Liver (tissue), 9 donors: ENCODE measurements around the gene FNBP1. TPM values are rescaled to one million over a fixed set of nuclear protein-coding genes. Genes with fewer than 3 reads are reported as not detected.
A peak's percentile ranks its signal among the peaks of the same experiment; 100 is the strongest.

Source experiments
- DNase-seq: peaks from one replicate; pipeline ENCODE4 v3.0.0-alpha.2; 2017; ENCODE audit warnings: low spot score
- H3K27ac ChIP-seq, 2 donors: one replicate each; pipeline ENCODE4 v1.7.0; 2013; ENCODE audit warnings: inconsistent platforms in 2 of 2, low read length in 2 of 2, control low read depth in 1 of 2, low read depth in 1 of 2, mild to moderate bottlenecking in 1 of 2
- H3K27me3 ChIP-seq, 4 donors: one replicate each; pipeline versions ENCODE4 v1.6.1 to v1.7.0; 2013; ENCODE audit warnings: low read length in 3 of 4, inconsistent platforms in 1 of 4, mild to moderate bottlenecking in 1 of 4, moderate library complexity in 1 of 4; ENCODE audit not compliant: control insufficient read depth in 4 of 4, insufficient read depth in 4 of 4
- H3K36me3 ChIP-seq, 4 donors: one replicate each; pipeline versions ENCODE4 v1.6.1 to v1.7.0; 2013; ENCODE audit warnings: low read length in 3 of 4, mild to moderate bottlenecking in 3 of 4, low read depth in 1 of 4, moderate library complexity in 1 of 4; ENCODE audit not compliant: control insufficient read depth in 4 of 4, insufficient read depth in 3 of 4
- H3K4me1 ChIP-seq, 4 donors: one replicate each; pipeline versions ENCODE4 v1.6.1 to v1.7.0; 2013; ENCODE audit warnings: low read length in 3 of 4, mild to moderate bottlenecking in 3 of 4, moderate library complexity in 1 of 4; ENCODE audit not compliant: control insufficient read depth in 4 of 4, insufficient read depth in 4 of 4
- H3K4me3 ChIP-seq, 3 donors: one replicate each; pipeline versions ENCODE4 v1.6.1 to v1.7.0; 2013; ENCODE audit warnings: low read length in 3 of 3, control low read depth in 1 of 3, low read depth in 1 of 3, mild to moderate bottlenecking in 1 of 3
- H3K9ac ChIP-seq, 2 donors: one replicate each; pipeline ENCODE4 v1.7.0; 2013; ENCODE audit warnings: low read length in 2 of 2, mild to moderate bottlenecking in 2 of 2, moderate library complexity in 2 of 2, control low read depth in 1 of 2, low read depth in 1 of 2
- H3K9me3 ChIP-seq, 4 donors: one replicate each; pipeline versions ENCODE4 v1.6.1 to v1.7.0; 2013; ENCODE audit warnings: low read length in 3 of 4; ENCODE audit not compliant: control insufficient read depth in 4 of 4
- ATF3 ChIP-seq: IDR thresholded peaks from 2 replicates; pipeline ENCODE4 v1.6.1; 2016; ENCODE audit warnings: antibody characterized with exemption
- CTCF ChIP-seq: fragments of 150-350 bp; IDR thresholded peaks from 2 replicates; pipeline ENCODE4 v1.5.1; 2017; ENCODE audit warnings: improper control_type of control experiment, low read depth, low read length; ENCODE audit not compliant: missing input control
- EGR1 ChIP-seq, 2 donors: IDR thresholded peaks; 2 replicates each; pipeline ENCODE4 v1.6.1; 2016 to 2018; ENCODE audit warnings: antibody characterized with exemption in 2 of 2, low read depth in 2 of 2
- FOXA1 ChIP-seq: IDR thresholded peaks from 2 replicates; pipeline ENCODE4 v1.6.1; 2016; ENCODE audit warnings: antibody characterized with exemption
- GABPA ChIP-seq, 2 donors: IDR thresholded peaks in 1 of 2; conservative IDR thresholded peaks in 1 of 2; 2 replicates each; pipeline ENCODE4 v1.6.1; 2016; ENCODE audit warnings: antibody characterized with exemption in 2 of 2, mild to moderate bottlenecking in 1 of 2, moderate library complexity in 1 of 2
- HNF4A ChIP-seq, 2 donors: conservative IDR thresholded peaks; 2 replicates each; pipeline ENCODE4 v1.6.1; 2016; ENCODE audit warnings: antibody characterized with exemption in 2 of 2, mild to moderate bottlenecking in 2 of 2
- HNF4G ChIP-seq: IDR thresholded peaks from 2 replicates; pipeline ENCODE4 v1.6.1; 2016; ENCODE audit warnings: antibody characterized with exemption
- JUND ChIP-seq, 2 donors: IDR thresholded peaks; 2 replicates each; pipeline ENCODE4 v1.6.1; 2016; ENCODE audit warnings: antibody characterized with exemption in 2 of 2
- MAX ChIP-seq: IDR thresholded peaks from 2 replicates; pipeline ENCODE4 v1.6.1; 2016; ENCODE audit warnings: antibody characterized with exemption
- NR2F2 ChIP-seq: IDR thresholded peaks from 2 replicates; pipeline ENCODE4 v1.6.1; 2016; ENCODE audit warnings: antibody characterized with exemption
- RAD21 ChIP-seq, 2 donors: IDR thresholded peaks; 2 replicates each; pipeline ENCODE4 v1.6.1; 2016; ENCODE audit warnings: antibody characterized with exemption in 2 of 2, mild to moderate bottlenecking in 2 of 2
- REST ChIP-seq: IDR thresholded peaks from 2 replicates; pipeline ENCODE4 v1.6.1; 2016; ENCODE audit warnings: antibody characterized with exemption, mild to moderate bottlenecking
- RXRA ChIP-seq, 2 donors: IDR thresholded peaks; 2 replicates each; pipeline ENCODE4 v1.6.1; 2017 to 2018; ENCODE audit warnings: antibody characterized with exemption in 2 of 2, mild to moderate bottlenecking in 1 of 2
- SP1 ChIP-seq: IDR thresholded peaks from 2 replicates; pipeline ENCODE4 v1.6.1; 2018; ENCODE audit warnings: antibody characterized with exemption, mild to moderate bottlenecking
- TAF1 ChIP-seq: conservative IDR thresholded peaks from 2 replicates; pipeline ENCODE4 v1.6.1; 2016; ENCODE audit warnings: antibody characterized with exemption, mild to moderate bottlenecking
- YY1 ChIP-seq: IDR thresholded peaks from 2 replicates; pipeline ENCODE4 v1.6.1; 2016; ENCODE audit warnings: antibody characterized with exemption, mild to moderate bottlenecking
- ZBTB33 ChIP-seq: IDR thresholded peaks from 2 replicates; pipeline ENCODE4 v1.6.1; 2016; ENCODE audit warnings: antibody characterized with exemption
- WGBS: extraction: QIAGEN DNeasy Blood & Tissue Kit; methylation state at CpG from one replicate; pipeline ENCODE4 v1.1.7; 2013; 5-methylcytosine and 5-hydroxymethylcytosine counted together
- polyA plus RNA-seq, 2 donors: library from polyadenylated mRNA; stranded (reverse) in 1 of 2; unstranded in 1 of 2; fragments of 200-250 nt in 1 of 2; fragments of >200 nt in 1 of 2; fragmentation: Nextera tagmentation in 1 of 2; extraction: Ambion mirVana in 1 of 2; gene quantifications; one replicate each; pipeline versions ENCODE4 v1.2.1 to v1.2.3, GENCODE V29; 2013 to 2015
- total RNA-seq, 2 donors: library from RNA; depleted of rRNA; stranded (reverse); fragments of >200 nt; gene quantifications; one replicate each; pipeline ENCODE4 v1.2.3, GENCODE V29; 2014
- donor health status: healthy.
- donor health status: healthy.
- donor health status: healthy.
- donor health status: healthy.
- donor health status: healthy.

Gene FNBP1
- total and polyA plus RNA-seq, 4 donors, result 6.6 to 15.6 (median 12.3) TPM

GRCh38 chr9:129932303-129933151 lies 110.5 kb downstream of the FNBP1 start:
- no peak for DNase-seq
- H3K36me3 ChIP-seq, result peaks cover 0 to 4% (median 0%) of the 10 kb centered on the region in 4 donors
- TF ChIP-seq REST (no peak), EGR1 (IDR thresholded peaks at IDR 0.05; ENCODE audit: low read depth in 2 of 2) (no peak), RXRA (IDR thresholded peaks at IDR 0.05) (no peak), YY1 (no peak), FOXA1 (no peak), SP1 (no peak), CTCF (no peak), ZBTB33 (no peak), MAX (no peak), JUND (IDR thresholded peaks at IDR 0.05) (no peak), HNF4G (no peak), TAF1 (no peak), NR2F2 (no peak), RAD21 (IDR thresholded peaks at IDR 0.05) (no peak), HNF4A (conservative IDR thresholded peaks at IDR 0.05) (no peak)
- H3K27me3 ChIP-seq, result no peaks in the 10 kb centered on the region
- peak overlapping the region in 1 of 2 donors; percentile 38 for H3K27ac ChIP-seq
- H3K9me3 ChIP-seq, result no peaks in the 10 kb centered on the region
- H3K9ac ChIP-seq, result no peak overlapping the region
- H3K4me1 ChIP-seq, result peaks cover 4 to 11% (median 8%) of the 10 kb centered on the region in 4 donors
- WGBS, result 61% methylated on average over 8 of the region's 8 CpGs
- no peak overlapping the region for H3K4me3 ChIP-seq

GRCh38 chr9:129930743-129931142 lies 112.2 kb downstream of the FNBP1 start:
- H3K9me3 ChIP-seq, result no peaks in the 10 kb centered on the region
- H3K4me3 ChIP-seq, result no peak overlapping the region
- 88% methylated on average over 2 of the region's 2 CpGs for WGBS
- no peak for DNase-seq
- H3K27me3 ChIP-seq, result no peaks in the 10 kb centered on the region
- H3K27ac ChIP-seq, result no peak overlapping the region
- H3K4me1 ChIP-seq, result peaks cover under 1 to 4% (median 4%) of the 10 kb centered on the region in 4 donors
- H3K36me3 ChIP-seq, result peaks cover 0 to 12% (median 2%) of the 10 kb centered on the region in 4 donors
- no peak overlapping the region for H3K9ac ChIP-seq
- TF ChIP-seq ATF3 (no peak), RAD21 (IDR thresholded peaks at IDR 0.05) (no peak), GABPA (IDR thresholded peaks at IDR 0.05 in 1 of 2, conservative IDR thresholded peaks at IDR 0.05 in 1 of 2) (no peak), CTCF (no peak), FOXA1 (no peak), REST (no peak)
